Measurements from ENCODE around the gene EID2.

The EID2 gene

GRCh38 chr19:39533791-39534190, 6.2 kb downstream of the EID2 start:
- DNase-seq (ENCODE audit: low spot score), result no peak

- no peak for DNase-seq (ENCODE audit: low spot score)
These were observed 6.9 kb downstream of the EID2 start for GRCh38 chr19:39533003-39533512.

GRCh38 chr19:39532233-39533002, 7.5 kb downstream of the EID2 start, which contains the start of gene EID2B:
Gene EID2B (minus strand): TSS chr19:39532852. CDS start chr19:39532802, 50 bp downstream.
- peak; percentile 96 for DNase-seq (ENCODE audit: low spot score)

GRCh38 chr19:39531834-39532232, 8.1 kb downstream of the EID2 start:
- DNase-seq (ENCODE audit: low spot score), result no peak

GRCh38 chr19:39525205-39525604, 14.8 kb downstream of the EID2 start:
- DNase-seq (ENCODE audit: low spot score), result peak; percentile 27

- peak; percentile 76 for DNase-seq (ENCODE audit: low spot score)
These were observed 15.5 kb downstream of the EID2 start for GRCh38 chr19:39524495-39524894.

- no peak for DNase-seq (ENCODE audit: low spot score)
These were observed 19.1 kb downstream of the EID2 start for GRCh38 chr19:39520541-39521484.

GRCh38 chr19:39518975-39519374, 21.0 kb downstream of the EID2 start:
- DNase-seq (ENCODE audit: low spot score), result no peak

- no peak for DNase-seq (ENCODE audit: low spot score)
These were observed 21.5 kb downstream of the EID2 start for GRCh38 chr19:39518458-39518857.

- DNase-seq (ENCODE audit: low spot score), result no peak
These were observed 22.5 kb downstream of the EID2 start for GRCh38 chr19:39517432-39517831.

- no peak for DNase-seq (ENCODE audit: low spot score)
These were observed 23.7 kb downstream of the EID2 start for GRCh38 chr19:39516270-39516669.

- no peak for DNase-seq (ENCODE audit: low spot score)
These were observed 24.3 kb downstream of the EID2 start for GRCh38 chr19:39515551-39516191.

- no peak for DNase-seq (ENCODE audit: low spot score)
These were observed 25.0 kb downstream of the EID2 start, which contains the start of gene SELENOV for GRCh38 chr19:39514840-39515550. Gene SELENOV (plus strand): TSS chr19:39515139. CDS start chr19:39515213, 74 bp downstream.

GRCh38 chr19:39512988-39513387, 27.0 kb downstream of the EID2 start:
- DNase-seq (ENCODE audit: low spot score), result no peak

- no peak for DNase-seq (ENCODE audit: low spot score)
These were observed 30.7 kb downstream of the EID2 start for GRCh38 chr19:39509233-39509632.

- DNase-seq (ENCODE audit: low spot score), result no peak
These were observed 31.3 kb downstream of the EID2 start for GRCh38 chr19:39508629-39509028.

GRCh38 chr19:39507715-39508364, 32.1 kb downstream of the EID2 start:
- DNase-seq (ENCODE audit: low spot score), result no peak

GRCh38 chr19:39506944-39507714, 32.8 kb downstream of the EID2 start:
- DNase-seq (ENCODE audit: low spot score), result peak; percentile 65

GRCh38 chr19:39506598-39506943, 33.4 kb downstream of the EID2 start:
- no peak for DNase-seq (ENCODE audit: low spot score)
